IPS-11a (cell line): Measurements from ENCODE around the gene NUP42.

Experiments
- H3K4me3 ChIP-seq: one replicate; pipeline ENCODE4 v1.5.1; 2013; ENCODE audit warnings: low read depth, low read length, control low read depth

The NUP42 gene

DNA sequence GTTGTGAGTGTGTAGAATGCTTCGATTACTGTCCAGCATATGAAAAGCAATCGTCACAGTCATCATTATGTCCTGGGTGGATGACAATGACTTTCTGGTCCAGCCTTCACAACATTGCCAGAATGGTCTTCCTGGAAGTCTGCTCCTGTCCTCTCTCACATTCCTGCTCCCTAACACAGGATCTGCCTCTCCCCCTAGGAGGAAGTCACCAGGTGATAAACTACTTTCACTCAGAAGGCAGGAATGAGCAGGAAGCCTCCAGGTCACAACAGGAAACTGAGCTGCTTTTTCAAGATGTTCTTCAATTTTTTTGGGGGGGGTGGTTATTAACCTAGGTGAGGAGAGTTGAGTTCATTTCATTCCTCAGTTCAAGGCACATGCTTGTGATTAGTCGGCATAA, 51.1 kb downstream of the NUP42 start:
- no peak overlapping the region for H3K4me3 ChIP-seq

DNA sequence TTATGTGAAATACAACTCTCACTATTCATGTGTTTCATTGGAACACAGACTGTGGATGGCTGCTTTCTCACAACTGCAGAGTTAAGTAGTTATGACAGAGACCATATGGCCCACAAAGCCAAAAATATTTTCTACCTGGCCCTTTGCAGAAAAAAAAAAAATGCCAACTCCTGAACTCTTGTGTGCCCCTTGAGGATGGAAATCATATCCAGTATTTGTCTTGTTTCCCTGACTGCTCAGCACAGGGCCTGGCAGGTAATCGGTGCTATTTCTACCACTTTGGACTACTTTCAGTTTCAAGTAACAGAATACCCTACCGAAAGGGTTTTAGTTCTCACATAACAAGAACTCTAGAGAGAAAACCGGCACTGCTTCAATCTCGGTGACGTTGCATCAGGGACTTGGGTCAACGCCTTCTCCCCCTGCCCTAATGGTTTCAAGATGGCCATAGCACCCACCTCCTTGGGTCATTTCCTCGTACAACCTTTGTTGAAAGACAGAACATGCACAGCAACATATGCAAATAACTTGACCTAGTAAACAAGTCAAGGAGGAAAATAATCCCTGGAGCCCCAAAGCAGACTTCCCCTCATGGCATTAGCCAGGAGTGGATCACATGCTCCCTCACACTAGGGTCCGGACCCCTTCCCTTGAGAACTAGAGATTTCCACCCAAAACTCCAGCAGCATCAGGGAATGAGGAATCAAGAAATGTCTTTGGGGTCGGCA, 52.9 kb downstream of the NUP42 start:
- no peak overlapping the region for H3K4me3 ChIP-seq

DNA sequence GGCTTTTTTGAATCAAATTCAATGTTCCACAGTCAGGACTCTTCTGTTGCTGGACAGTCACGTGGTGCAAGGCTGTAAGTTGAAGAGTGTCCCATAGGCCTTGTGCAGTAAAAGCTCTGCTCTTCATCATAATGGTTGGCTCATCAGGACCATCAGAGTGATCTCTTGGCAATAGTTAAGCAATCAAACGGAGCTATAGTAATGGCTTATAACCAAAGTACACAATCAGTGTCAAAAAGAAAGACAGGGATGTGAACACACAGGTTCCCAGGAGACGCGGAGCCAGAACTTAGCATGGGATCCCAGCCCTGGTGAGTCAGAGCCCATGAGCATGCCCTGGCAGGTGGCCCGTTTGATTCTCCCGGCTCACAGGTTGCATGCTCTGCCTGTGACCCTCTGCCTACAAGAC, 54.0 kb downstream of the NUP42 start:
- H3K4me3 ChIP-seq = no peak overlapping the region

DNA sequence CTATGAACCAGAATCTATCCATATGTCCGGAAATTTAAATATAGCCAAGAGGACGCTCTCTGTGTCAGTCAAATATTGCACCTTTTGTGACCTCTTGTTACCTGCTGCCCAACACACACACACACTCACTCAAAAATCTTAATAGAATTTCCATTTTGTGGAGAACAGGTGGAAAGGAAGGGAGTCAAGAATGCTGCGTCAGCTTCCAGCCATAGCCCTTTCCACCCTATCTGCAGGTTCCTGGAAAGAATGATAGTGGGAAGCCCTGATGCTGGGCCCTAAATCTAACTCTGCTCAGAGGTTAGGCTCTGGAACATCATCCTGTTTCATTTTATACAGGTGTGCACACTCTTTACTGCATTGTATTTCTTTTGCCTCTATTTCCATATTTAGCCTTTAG, 55.2 kb downstream of the NUP42 start:
- no peak overlapping the region for H3K4me3 ChIP-seq

DNA sequence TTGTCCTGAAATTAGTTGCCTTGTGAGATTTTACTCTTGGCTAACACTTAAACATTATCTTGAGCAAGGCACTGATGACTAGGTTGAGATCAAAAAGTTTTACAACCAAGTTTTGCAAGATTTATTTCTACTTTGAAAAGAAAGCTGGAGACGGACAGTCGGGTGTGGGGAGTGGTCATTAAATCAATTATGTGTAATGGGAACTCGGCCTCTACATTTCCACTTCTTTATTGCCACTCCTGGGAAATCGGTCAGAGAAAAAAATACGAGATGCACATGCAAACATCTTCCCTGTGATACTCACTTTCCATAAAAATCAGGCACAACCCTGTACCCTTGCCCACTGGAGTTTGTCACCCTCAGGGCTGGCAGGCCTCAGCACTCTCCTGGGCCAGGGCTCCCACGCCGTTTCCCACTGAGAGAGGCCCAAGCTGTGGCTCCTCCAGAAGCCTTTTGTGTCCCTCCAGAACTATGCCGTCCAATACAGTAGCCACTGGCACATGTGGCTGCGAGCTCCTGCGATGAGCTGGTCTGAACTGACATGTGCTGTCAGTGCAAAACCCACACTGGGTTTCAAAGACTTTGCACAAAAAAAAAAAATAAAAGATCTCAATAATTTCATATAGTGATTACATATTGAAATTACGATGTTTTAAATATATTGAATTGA, 57.3 kb downstream of the NUP42 start:
- no peak overlapping the region for H3K4me3 ChIP-seq

DNA sequence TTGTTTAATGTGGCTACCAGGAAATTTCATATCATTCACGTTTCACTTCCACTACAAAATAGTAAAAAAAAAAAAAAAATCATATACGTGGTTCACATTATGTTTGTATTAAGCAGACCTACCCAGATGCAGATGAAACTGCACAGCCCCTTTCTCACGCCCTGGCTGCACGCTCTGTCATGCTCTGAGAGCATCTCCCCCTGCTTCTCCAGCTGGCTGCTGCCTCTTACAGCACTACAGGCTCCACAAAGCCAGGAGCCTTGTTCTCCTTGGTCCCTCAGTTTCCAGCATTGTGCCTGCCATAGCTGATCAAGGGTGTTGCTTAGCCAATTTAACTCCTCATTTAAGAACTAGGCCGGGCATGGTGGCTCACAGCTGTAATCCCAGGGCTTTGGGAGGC, 57.9 kb downstream of the NUP42 start:
- H3K4me3 ChIP-seq = no peak overlapping the region

DNA sequence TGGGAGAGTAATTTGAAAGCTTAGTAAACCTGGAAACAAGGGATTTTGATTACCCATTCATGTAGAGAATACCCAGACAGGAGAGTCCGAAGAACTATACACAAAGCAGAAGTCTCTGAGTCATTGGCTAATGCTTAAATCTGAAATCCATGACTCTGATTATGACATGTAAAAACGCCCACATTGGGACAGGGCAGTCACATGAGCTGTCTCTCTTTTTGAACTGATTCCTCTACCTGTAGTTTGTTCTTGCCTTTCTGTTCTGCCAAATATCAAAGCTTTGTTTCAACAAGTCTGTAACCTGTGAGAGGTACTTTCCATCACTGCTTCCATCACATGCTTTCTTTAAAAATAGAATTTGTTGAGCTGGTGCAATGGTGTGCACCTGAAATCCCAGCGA, 60.5 kb downstream of the NUP42 start:
- H3K4me3 ChIP-seq = no peak overlapping the region

DNA sequence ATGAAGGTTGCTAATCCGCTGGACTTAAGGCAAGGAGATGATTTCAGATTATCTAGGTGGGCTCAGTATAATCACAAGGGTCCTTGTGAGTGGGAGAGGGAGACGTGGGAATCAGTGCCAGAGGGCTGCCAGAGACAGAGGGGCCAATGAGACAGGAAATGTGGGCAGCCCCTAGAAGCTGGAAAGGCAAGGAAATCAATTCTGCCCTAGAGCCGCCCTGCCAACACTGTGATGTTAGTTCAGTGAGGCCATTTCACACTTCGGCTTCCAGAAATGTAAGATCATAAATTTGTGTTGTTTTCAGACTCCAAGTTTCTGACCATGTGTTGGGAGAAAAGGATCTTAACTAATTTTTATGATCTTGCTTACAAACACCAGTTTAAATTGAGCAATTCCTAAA, 61.1 kb downstream of the NUP42 start:
- H3K4me3 ChIP-seq = no peak overlapping the region

DNA sequence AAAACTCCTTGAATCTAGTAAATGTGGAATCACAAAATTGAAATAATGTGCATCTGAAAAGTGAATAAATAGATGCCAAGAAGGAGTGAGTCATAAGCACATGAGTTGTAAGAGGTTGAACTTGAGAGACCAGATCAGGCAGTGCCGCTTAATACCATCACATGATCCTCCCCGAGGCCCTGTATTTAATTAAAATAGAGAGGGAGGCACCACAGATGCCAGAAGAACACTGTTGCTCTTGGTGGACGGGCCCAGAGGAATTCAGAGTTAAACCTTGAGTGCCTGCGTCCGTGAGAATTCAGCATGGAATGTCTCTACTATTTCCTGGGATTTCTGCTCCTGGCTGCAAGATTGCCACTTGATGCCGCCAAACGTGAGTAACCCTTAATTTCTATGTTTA, 64.7 kb downstream of the NUP42 start, which contains the start of gene GPNMB:
Gene GPNMB, plus strand, starts transcription at position 221 of the 400 bp plus-strand sequence. Its CDS starts 83 bp downstream, at position 304.
- H3K4me3 ChIP-seq = no peak within 1 kb of the TSS

DNA sequence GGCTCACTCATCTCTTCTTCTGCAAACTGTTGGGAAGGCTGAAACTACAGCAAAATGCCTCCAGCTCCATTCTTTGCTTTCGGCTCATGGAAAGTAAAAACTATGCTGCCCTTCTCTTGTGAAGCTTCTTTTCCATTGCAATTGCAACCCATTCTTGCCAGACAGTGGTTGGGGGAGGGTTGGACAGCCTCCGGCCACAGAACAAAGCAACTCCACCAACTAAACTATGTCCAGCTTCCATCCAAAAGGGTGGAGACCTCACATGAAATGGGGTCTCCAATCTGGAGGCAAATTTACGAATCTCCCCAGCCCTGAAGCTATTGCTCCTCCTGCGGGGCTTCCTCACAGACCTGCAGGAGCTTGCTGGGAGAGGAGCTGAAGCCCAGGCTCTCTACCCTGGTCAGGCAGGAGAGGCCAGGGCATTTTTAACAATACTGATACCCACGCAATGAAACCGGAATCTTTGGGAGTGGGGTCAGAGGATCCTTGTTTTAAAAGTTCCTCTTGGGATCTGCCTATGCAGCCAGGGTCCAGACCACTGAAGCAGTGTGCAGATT, 65.3 kb downstream of the NUP42 start:
- H3K4me3 ChIP-seq = no peak overlapping the region

DNA sequence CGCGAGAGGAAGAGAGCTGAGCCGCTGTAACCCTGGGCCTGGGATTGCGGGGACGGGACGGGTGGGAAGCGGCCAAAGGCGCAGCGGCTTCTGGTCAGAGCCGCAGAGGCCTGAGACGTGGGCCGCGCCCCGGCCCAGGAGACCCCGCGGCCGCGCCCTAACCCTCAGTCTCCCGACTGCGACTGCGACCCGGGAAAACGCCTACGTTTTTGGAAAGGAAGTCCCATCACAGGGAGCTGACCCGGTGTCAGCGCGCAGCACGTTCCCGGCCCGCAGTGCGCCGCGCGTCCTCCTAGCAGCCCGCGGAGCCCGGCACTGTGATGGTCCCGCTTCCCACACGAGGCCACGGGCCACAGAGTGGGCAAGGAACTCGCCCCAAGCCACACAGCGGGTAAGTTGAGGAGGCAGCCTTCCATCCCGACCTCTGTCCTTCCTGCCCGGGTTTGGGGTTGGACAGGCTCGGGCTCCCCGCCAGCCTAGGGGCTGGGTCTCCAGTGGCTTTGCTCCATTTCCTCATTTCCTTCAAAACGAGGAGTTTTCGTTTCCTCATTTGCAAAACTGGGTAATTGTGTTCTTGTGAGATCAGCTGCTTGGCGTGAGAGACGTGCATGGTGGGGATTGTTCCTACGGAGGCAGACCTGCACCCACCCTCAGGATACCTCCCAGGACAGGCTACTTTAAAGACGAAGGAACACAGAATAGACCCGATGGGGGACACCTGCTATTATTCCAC, 65.9 kb downstream of the NUP42 start:
- no peak overlapping the region for H3K4me3 ChIP-seq

DNA sequence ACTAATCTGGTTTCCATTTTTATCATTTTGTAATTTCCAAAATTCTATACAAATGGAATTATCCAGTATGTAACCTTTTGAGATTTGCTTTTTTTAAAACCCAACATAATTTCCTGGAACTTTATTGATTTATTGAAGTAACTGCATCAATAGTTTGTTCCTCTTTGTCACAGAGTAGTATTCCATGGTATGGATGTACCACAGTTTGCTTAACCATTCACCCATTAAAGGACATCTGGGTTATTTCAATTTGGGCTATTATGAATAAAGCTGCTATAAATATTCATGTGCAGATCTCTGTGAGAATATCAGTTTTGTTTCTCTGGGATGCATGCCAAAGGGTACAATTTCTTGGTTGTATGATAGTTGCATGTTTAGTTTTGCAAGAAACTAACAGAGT, 67.6 kb downstream of the NUP42 start:
- no peak overlapping the region for H3K4me3 ChIP-seq
